ENCODE data around the gene RAB22A.

DNA sequence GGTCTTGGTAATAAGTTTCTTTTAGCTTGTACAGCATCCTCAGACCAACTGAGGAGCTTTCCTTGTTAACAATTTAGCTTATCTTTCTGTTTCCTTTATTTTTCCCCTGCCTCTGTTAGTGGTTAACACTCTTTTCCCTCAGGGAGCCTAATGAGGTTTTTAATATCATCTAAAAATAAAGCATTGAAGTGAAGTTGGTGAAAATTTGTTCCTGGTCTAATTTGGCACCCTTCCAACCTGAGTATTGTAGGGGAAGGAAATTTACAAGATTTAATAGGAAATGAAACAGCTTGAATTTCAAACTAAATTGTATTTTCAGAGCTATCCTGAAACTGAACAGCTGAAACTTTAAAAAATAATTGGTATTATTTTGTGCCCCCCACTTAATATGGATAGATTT is 51.4 kb downstream of the RAB22A start:
- TF ChIP-seq EZH2 (IDR thresholded peaks at IDR 0.05): no peak
- no peak for TF ChIP-seq POLR2AphosphoS5 (IDR thresholded peaks at IDR 0.05; ENCODE audit: borderline replicate concordance, low read depth, low read length)
- TF ChIP-seq FOXP2 (optimal IDR thresholded peaks at IDR 0.05; ENCODE audit: control extremely low read depth, extremely low read length, insufficient read depth): no peak
